HFFc6 (cell line): ENCODE data around the gene ATPAF2. TPM values are rescaled to one million over a fixed set of nuclear protein-coding genes. Genes with fewer than 3 reads are reported as not detected.

Source experiments
- DNase-seq: peaks from one replicate; pipeline ENCODE4 v3.0.0-alpha.2; 2018
- H3K27ac Mint-ChIP-seq: 2 replicates; pipeline ENCODE4 v1.8.0; 2020; ENCODE audit warnings: mild to moderate bottlenecking, mixed read lengths
- H3K27me3 Mint-ChIP-seq: 2 replicates; pipeline ENCODE4 v1.8.0; 2021; ENCODE audit warnings: mild to moderate bottlenecking, moderate library complexity, mixed read lengths; ENCODE audit not compliant: insufficient read depth
- H3K36me3 Mint-ChIP-seq: 2 replicates; pipeline ENCODE4 v1.8.0; 2021; ENCODE audit warnings: low read depth, mixed read lengths
- H3K4me1 Mint-ChIP-seq: 2 replicates; pipeline ENCODE4 v1.8.0; 2020; ENCODE audit warnings: low read depth, mixed read lengths
- H3K4me3 Mint-ChIP-seq: 2 replicates; pipeline ENCODE4 v1.8.0; 2020; ENCODE audit warnings: mild to moderate bottlenecking, moderate library complexity, mixed read lengths
- H3K9me3 Mint-ChIP-seq: 2 replicates; pipeline ENCODE4 v1.8.0; 2020; ENCODE audit warnings: mild to moderate bottlenecking, mixed read lengths
- CTCF ChIP-seq: fragments of 200-600 bp; sonication (generic); IDR thresholded peaks from 2 replicates; pipeline ENCODE4 v1.5.0; 2021; ENCODE audit warnings: antibody characterized with exemption, mild to moderate bottlenecking
- total RNA-seq, 6 experiments: library from RNA; stranded (reverse); fragmentation: NEBNext Ultra II Directional; extraction: Animal tissue kit (Norgen Biotek cat#: 25700); gene quantifications; 2 replicates in 1 of 6; 3 replicates in 5 of 6; pipeline ENCODE4 v1.2.3, GENCODE V29; 2021

Gene ATPAF2
- total RNA-seq, 6 experiments from 2014 or later, result 21.5 to 28.4 (median 23.1) TPM

GRCh38 chr17:17987187-17987896 lies 51.6 kb downstream of the ATPAF2 start:
- no peak for DNase-seq
- no peaks in the 10 kb centered on the region for H3K9me3 Mint-ChIP-seq
- H3K27ac Mint-ChIP-seq, result no peak overlapping the region
- no peak overlapping the region for H3K4me3 Mint-ChIP-seq
- no peak for TF ChIP-seq CTCF
- peaks cover 14% of the 10 kb centered on the region for H3K4me1 Mint-ChIP-seq
- H3K36me3 Mint-ChIP-seq, result no peaks in the 10 kb centered on the region
- no peaks in the 10 kb centered on the region; the same call in 1 of the 2 replicates for H3K27me3 Mint-ChIP-seq

- Mint-ChIP-seq H3K36me3 (no peaks in the 10 kb centered on the region), H3K9me3 (no peaks in the 10 kb centered on the region), H3K27ac (no peak overlapping the region), H3K27me3 (no peaks in the 10 kb centered on the region; the same call in 1 of the 2 replicates), H3K4me1 (peaks cover 8% of the 10 kb centered on the region), H3K4me3 (no peak overlapping the region)
- peak; percentile 70 for TF ChIP-seq CTCF
- DNase-seq, result no peak
Measured at GRCh38 chr17:17985555-17985954, 53.4 kb downstream of the ATPAF2 start.

- no peak overlapping the region for H3K4me3 Mint-ChIP-seq
- no peak overlapping the region for H3K27ac Mint-ChIP-seq
- H3K36me3 Mint-ChIP-seq, result no peaks in the 10 kb centered on the region
- no peaks in the 10 kb centered on the region; the same call in 1 of the 2 replicates for H3K27me3 Mint-ChIP-seq
- DNase-seq, result no peak
- H3K4me1 Mint-ChIP-seq, result peaks cover 4% of the 10 kb centered on the region
- TF ChIP-seq CTCF, result no peak
- no peaks in the 10 kb centered on the region for H3K9me3 Mint-ChIP-seq
Measured at GRCh38 chr17:17985153-17985552, 53.8 kb downstream of the ATPAF2 start.

GRCh38 chr17:17983776-17984175 lies 55.2 kb downstream of the ATPAF2 start:
- H3K4me1 Mint-ChIP-seq, result no peaks in the 10 kb centered on the region
- no peaks in the 10 kb centered on the region; the same call in none of the 2 replicates for H3K27me3 Mint-ChIP-seq
- H3K9me3 Mint-ChIP-seq, result no peaks in the 10 kb centered on the region
- no peaks in the 10 kb centered on the region for H3K36me3 Mint-ChIP-seq
- TF ChIP-seq CTCF, result no peak
- no peak for DNase-seq
- H3K4me3 Mint-ChIP-seq, result no peak overlapping the region
- no peak overlapping the region for H3K27ac Mint-ChIP-seq

GRCh38 chr17:17983376-17983775 lies 55.6 kb downstream of the ATPAF2 start:
- no peak for DNase-seq
- H3K9me3 Mint-ChIP-seq, result no peaks in the 10 kb centered on the region
- H3K36me3 Mint-ChIP-seq, result no peaks in the 10 kb centered on the region
- H3K4me3 Mint-ChIP-seq, result no peak overlapping the region
- no peaks in the 10 kb centered on the region for H3K4me1 Mint-ChIP-seq
- no peaks in the 10 kb centered on the region; the same call in none of the 2 replicates for H3K27me3 Mint-ChIP-seq
- H3K27ac Mint-ChIP-seq, result no peak overlapping the region
- TF ChIP-seq CTCF, result no peak
